HepG2 (cell line): ENCODE measurements around the gene ASAP2. TPM values are rescaled to one million over a fixed set of nuclear protein-coding genes. Genes with fewer than 3 reads are reported as not detected.
A peak's percentile ranks its signal among the peaks of the same experiment; 100 is the strongest.

Experiments used
- CCAR2 ChIP-seq: fragments of 200-400 bp; formaldehyde crosslinking; optimal IDR thresholded peaks from 2 replicates; pipeline ENCODE3; 2018; ENCODE audit warnings: low read depth, mild to moderate bottlenecking, low read length, moderate library complexity
- ELF4 ChIP-seq: sonication (generic); formaldehyde crosslinking; IDR thresholded peaks from 2 replicates; pipeline ENCODE4 v1.5.0; 2020; ENCODE audit warnings: missing genetic modification reagents, mild to moderate bottlenecking, moderate library complexity, borderline replicate concordance
- HOXD1 ChIP-seq: sonication (generic); formaldehyde crosslinking; IDR thresholded peaks from 2 replicates; pipeline ENCODE4 v1.5.0; 2020; ENCODE audit warnings: missing genetic modification reagents
- MEIS1 ChIP-seq: sonication (generic); formaldehyde crosslinking; IDR thresholded peaks from 2 replicates; pipeline ENCODE4 v1.9.0; 2021; ENCODE audit warnings: mild to moderate bottlenecking, missing genetic modification reagents, moderate library complexity, borderline replicate concordance
- NFKBIZ ChIP-seq: IDR thresholded peaks from 2 replicates; pipeline ENCODE4 v1.6.1; 2018; ENCODE audit warnings: missing genetic modification reagents, missing compliant biosample characterization
- PHB2 ChIP-seq: fragments of 450-650 bp; IDR thresholded peaks from 2 replicates; pipeline ENCODE4 v1.6.1; 2018; ENCODE audit not compliant: partially characterized antibody
- POGZ ChIP-seq: sonication (generic); formaldehyde crosslinking; IDR thresholded peaks from 2 replicates; pipeline ENCODE4 v1.4.0; 2020; ENCODE audit warnings: mild to moderate bottlenecking, missing genetic modification reagents
- TEAD2 ChIP-seq: sonication (generic); formaldehyde crosslinking; IDR thresholded peaks from 2 replicates; pipeline ENCODE4 v1.9.0; 2021; ENCODE audit warnings: missing genetic modification reagents
- THYN1 ChIP-seq: sonication (generic); formaldehyde crosslinking; IDR thresholded peaks from 2 replicates; pipeline ENCODE4 v1.8.1; 2023; ENCODE audit warnings: low read depth, mild to moderate bottlenecking, moderate library complexity, missing genetic modification reagents, borderline replicate concordance
- TP53 ChIP-seq: sonication (generic); formaldehyde crosslinking; conservative IDR thresholded peaks from 2 replicates; pipeline ENCODE4 v1.4.0; 2020; ENCODE audit warnings: missing genetic modification reagents
- ZBTB7B ChIP-seq: sonication (generic); formaldehyde crosslinking; IDR thresholded peaks from 2 replicates; pipeline ENCODE4 v1.4.0; 2020; ENCODE audit warnings: missing genetic modification reagents
- ZC3H4 ChIP-seq: sonication (generic); formaldehyde crosslinking; IDR thresholded peaks from 2 replicates; pipeline ENCODE4 v1.4.0; 2020; ENCODE audit warnings: missing genetic modification reagents, borderline replicate concordance
- ZNF224 ChIP-seq: sonication (generic); formaldehyde crosslinking; IDR thresholded peaks from 2 replicates; pipeline ENCODE4 v1.5.0; 2020; ENCODE audit warnings: mild to moderate bottlenecking, missing genetic modification reagents
- ZNF225 ChIP-seq: sonication (generic); formaldehyde crosslinking; IDR thresholded peaks from 2 replicates; pipeline ENCODE4 v1.4.0; 2020; ENCODE audit warnings: mild to moderate bottlenecking, missing genetic modification reagents
- ZNF446 ChIP-seq: sonication (generic); formaldehyde crosslinking; IDR thresholded peaks from 2 replicates; pipeline ENCODE4 v1.5.0; 2020; ENCODE audit warnings: mild to moderate bottlenecking, missing genetic modification reagents
- ZNF451 ChIP-seq: sonication (generic); formaldehyde crosslinking; IDR thresholded peaks from 2 replicates; pipeline ENCODE4 v1.5.0; 2020; ENCODE audit warnings: mild to moderate bottlenecking, missing genetic modification reagents
- ZNF772 ChIP-seq: sonication (generic); formaldehyde crosslinking; IDR thresholded peaks from 2 replicates; pipeline ENCODE4 v1.5.0; 2020; ENCODE audit warnings: mild to moderate bottlenecking, missing genetic modification reagents
- polyA plus RNA-seq, 8 experiments: library from polyadenylated mRNA; depleted of rRNA in 3 of 8; stranded (reverse) in 7 of 8; unstranded in 1 of 8; fragments of >200 nt; fragmentation: Illumina TruSeq in 4 of 8; extraction: Trizol in 4 of 8; gene quantifications; 2 replicates each; pipeline versions ENCODE4 v1.2.1 to v1.2.3, GENCODE V29; 2011 to 2016; ENCODE audit warnings: low read depth in 4 of 8, missing spikeins in 1 of 8, mixed read lengths in 1 of 8; ENCODE audit not compliant: insufficient read depth in 1 of 8
- total RNA-seq, 5 experiments: library from RNA; depleted of rRNA; stranded (reverse); fragments of >200 nt; fragmentation: Illumina TruSeq; extraction: Trizol; gene quantifications; 2 replicates each; pipeline ENCODE4 v1.2.3, GENCODE V29; 2016; ENCODE audit warnings: low read depth in 1 of 5
- TF ChIP-seq, protein P1 (sequence below): sonication (generic); formaldehyde crosslinking; IDR thresholded peaks from 2 replicates; pipeline ENCODE4 v1.4.0; 2020; ENCODE audit warnings: missing genetic modification reagents, low read depth, mild to moderate bottlenecking, borderline replicate concordance
- TF ChIP-seq, protein P2 (sequence below): sonication (generic); formaldehyde crosslinking; IDR thresholded peaks from 2 replicates; pipeline ENCODE4 v1.4.0; 2020; ENCODE audit warnings: missing genetic modification reagents
- TF ChIP-seq, protein P3 (sequence below): sonication (generic); formaldehyde crosslinking; IDR thresholded peaks from 2 replicates; pipeline ENCODE4 v1.4.0; 2020; ENCODE audit warnings: missing genetic modification reagents

Gene ASAP2
- total and polyA plus RNA-seq, 2 of the 13 experiments (the other 11 are each of a cell fraction or from before 2014, with no cell fraction given) = 7.3 to 22.3 TPM

DNA sequence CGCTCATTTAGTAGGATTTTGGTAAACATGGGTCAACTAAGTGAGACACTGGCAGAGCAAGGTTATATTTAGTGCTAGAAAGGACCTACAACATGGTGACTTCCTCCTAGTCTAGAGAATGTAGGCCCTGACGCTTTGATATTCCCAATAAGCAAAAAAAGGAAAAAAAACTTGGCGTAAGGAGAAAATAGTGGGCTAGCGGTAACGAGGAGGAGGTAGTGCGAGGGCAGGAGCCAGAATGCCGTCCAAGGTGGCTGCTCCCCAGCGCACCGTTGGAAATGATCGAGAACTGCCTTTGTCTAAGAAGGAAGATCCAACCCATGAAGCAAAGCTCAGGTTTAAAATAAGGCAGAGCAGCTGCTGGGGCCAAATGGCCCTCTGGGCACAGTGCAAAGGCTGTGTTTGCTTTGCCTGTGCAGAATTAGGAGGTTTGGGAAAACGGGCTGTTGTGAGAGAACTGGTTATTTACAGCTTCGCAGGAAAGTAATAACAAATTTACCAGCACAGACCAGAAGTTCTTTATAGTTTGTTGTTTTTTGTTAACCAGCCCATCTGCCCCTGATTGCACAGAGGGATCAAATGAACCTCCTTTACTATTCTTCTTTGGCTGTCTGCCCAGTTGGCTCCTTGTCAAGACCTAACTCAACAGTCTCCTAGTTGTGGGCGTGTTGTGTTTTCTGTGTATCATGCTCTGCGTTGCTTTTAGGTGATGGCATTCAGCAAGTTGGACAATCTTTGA lies 130.1 kb downstream of the ASAP2 start (continued):
- TF ChIP-seq ZNF446 (CRISPR knock-in tag) (no peak), ELF4 (CRISPR knock-in tag) (no peak; the same call in 1 of the 2 replicates), POGZ (peak; percentile 57; the same call in 1 of the 2 replicates), NFKBIZ (CRISPR knock-in tag) (peak; percentile 18; the same call in 1 of the 2 replicates), TP53 (CRISPR knock-in tag) (peak; percentile 58; the same call in 1 of the 2 replicates), ZNF451 (0 out of 2 replicates have a peak, but pooled peaks have one; percentile 77), ZC3H4 (CRISPR knock-in tag) (peak; percentile 78; the same call in 1 of the 2 replicates), THYN1 (CRISPR knock-in tag) (no peak), HOXD1 (CRISPR knock-in tag) (0 out of 2 replicates have a peak, but pooled peaks have one; percentile 33), ZNF772 (CRISPR knock-in tag) (0 out of 2 replicates have a peak, but pooled peaks have one; percentile 70), ZNF224 (CRISPR knock-in tag) (peak; percentile 92; the same call in 1 of the 2 replicates), PHB2 (no peak), ZNF225 (CRISPR knock-in tag) (no peak), ZBTB7B (CRISPR knock-in tag) (no peak), TEAD2 (CRISPR knock-in tag) (no peak), CCAR2 (no peak), MEIS1 (CRISPR knock-in tag) (0 out of 2 replicates have a peak, but pooled peaks have one; percentile 53)
- TF ChIP-seq, protein P1, sequence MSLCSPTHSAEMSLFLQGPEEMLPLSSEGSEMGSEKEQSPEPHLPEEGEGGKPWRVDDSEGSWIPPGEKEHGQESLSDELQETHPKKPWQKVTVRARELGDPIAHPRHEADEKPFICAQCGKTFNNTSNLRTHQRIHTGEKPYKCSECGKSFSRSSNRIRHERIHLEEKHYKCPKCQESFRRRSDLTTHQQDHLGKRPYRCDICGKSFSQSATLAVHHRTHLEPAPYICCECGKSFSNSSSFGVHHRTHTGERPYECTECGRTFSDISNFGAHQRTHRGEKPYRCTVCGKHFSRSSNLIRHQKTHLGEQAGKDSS (CRISPR knock-in tag) = no peak
- TF ChIP-seq, protein P2, sequence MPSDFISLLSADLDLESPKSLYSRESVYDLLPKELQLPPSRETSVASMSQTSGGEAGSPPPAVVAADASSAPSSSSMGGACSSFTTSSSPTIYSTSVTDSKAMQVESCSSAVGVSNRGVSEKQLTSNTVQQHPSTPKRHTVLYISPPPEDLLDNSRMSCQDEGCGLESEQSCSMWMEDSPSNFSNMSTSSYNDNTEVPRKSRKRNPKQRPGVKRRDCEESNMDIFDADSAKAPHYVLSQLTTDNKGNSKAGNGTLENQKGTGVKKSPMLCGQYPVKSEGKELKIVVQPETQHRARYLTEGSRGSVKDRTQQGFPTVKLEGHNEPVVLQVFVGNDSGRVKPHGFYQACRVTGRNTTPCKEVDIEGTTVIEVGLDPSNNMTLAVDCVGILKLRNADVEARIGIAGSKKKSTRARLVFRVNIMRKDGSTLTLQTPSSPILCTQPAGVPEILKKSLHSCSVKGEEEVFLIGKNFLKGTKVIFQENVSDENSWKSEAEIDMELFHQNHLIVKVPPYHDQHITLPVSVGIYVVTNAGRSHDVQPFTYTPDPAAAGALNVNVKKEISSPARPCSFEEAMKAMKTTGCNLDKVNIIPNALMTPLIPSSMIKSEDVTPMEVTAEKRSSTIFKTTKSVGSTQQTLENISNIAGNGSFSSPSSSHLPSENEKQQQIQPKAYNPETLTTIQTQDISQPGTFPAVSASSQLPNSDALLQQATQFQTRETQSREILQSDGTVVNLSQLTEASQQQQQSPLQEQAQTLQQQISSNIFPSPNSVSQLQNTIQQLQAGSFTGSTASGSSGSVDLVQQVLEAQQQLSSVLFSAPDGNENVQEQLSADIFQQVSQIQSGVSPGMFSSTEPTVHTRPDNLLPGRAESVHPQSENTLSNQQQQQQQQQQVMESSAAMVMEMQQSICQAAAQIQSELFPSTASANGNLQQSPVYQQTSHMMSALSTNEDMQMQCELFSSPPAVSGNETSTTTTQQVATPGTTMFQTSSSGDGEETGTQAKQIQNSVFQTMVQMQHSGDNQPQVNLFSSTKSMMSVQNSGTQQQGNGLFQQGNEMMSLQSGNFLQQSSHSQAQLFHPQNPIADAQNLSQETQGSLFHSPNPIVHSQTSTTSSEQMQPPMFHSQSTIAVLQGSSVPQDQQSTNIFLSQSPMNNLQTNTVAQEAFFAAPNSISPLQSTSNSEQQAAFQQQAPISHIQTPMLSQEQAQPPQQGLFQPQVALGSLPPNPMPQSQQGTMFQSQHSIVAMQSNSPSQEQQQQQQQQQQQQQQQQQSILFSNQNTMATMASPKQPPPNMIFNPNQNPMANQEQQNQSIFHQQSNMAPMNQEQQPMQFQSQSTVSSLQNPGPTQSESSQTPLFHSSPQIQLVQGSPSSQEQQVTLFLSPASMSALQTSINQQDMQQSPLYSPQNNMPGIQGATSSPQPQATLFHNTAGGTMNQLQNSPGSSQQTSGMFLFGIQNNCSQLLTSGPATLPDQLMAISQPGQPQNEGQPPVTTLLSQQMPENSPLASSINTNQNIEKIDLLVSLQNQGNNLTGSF (CRISPR knock-in tag) = no peak
- TF ChIP-seq, protein P3, sequence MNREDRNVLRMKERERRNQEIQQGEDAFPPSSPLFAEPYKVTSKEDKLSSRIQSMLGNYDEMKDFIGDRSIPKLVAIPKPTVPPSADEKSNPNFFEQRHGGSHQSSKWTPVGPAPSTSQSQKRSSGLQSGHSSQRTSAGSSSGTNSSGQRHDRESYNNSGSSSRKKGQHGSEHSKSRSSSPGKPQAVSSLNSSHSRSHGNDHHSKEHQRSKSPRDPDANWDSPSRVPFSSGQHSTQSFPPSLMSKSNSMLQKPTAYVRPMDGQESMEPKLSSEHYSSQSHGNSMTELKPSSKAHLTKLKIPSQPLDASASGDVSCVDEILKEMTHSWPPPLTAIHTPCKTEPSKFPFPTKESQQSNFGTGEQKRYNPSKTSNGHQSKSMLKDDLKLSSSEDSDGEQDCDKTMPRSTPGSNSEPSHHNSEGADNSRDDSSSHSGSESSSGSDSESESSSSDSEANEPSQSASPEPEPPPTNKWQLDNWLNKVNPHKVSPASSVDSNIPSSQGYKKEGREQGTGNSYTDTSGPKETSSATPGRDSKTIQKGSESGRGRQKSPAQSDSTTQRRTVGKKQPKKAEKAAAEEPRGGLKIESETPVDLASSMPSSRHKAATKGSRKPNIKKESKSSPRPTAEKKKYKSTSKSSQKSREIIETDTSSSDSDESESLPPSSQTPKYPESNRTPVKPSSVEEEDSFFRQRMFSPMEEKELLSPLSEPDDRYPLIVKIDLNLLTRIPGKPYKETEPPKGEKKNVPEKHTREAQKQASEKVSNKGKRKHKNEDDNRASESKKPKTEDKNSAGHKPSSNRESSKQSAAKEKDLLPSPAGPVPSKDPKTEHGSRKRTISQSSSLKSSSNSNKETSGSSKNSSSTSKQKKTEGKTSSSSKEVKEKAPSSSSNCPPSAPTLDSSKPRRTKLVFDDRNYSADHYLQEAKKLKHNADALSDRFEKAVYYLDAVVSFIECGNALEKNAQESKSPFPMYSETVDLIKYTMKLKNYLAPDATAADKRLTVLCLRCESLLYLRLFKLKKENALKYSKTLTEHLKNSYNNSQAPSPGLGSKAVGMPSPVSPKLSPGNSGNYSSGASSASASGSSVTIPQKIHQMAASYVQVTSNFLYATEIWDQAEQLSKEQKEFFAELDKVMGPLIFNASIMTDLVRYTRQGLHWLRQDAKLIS (CRISPR knock-in tag) = 0 out of 2 replicates have a peak, but pooled peaks have one; percentile 26
